Liver (tissue), 9 donors: Measurements from ENCODE around the gene PTRHD1. TPM values are rescaled to one million over a fixed set of nuclear protein-coding genes. Genes with fewer than 3 reads are reported as not detected.

Experiments
- DNase-seq: peaks from one replicate; pipeline ENCODE4 v3.0.0-alpha.2; 2017; ENCODE audit warnings: low spot score
- H3K27ac ChIP-seq, 2 donors: one replicate each; pipeline ENCODE4 v1.7.0; 2013; ENCODE audit warnings: inconsistent platforms in 2 of 2, low read length in 2 of 2, control low read depth in 1 of 2, low read depth in 1 of 2, mild to moderate bottlenecking in 1 of 2
- H3K27me3 ChIP-seq, 4 donors: one replicate each; pipeline versions ENCODE4 v1.6.1 to v1.7.0; 2013; ENCODE audit warnings: low read length in 3 of 4, inconsistent platforms in 1 of 4, mild to moderate bottlenecking in 1 of 4, moderate library complexity in 1 of 4; ENCODE audit not compliant: control insufficient read depth in 4 of 4, insufficient read depth in 4 of 4
- H3K36me3 ChIP-seq, 4 donors: one replicate each; pipeline versions ENCODE4 v1.6.1 to v1.7.0; 2013; ENCODE audit warnings: low read length in 3 of 4, mild to moderate bottlenecking in 3 of 4, low read depth in 1 of 4, moderate library complexity in 1 of 4; ENCODE audit not compliant: control insufficient read depth in 4 of 4, insufficient read depth in 3 of 4
- H3K4me1 ChIP-seq, 4 donors: one replicate each; pipeline versions ENCODE4 v1.6.1 to v1.7.0; 2013; ENCODE audit warnings: low read length in 3 of 4, mild to moderate bottlenecking in 3 of 4, moderate library complexity in 1 of 4; ENCODE audit not compliant: control insufficient read depth in 4 of 4, insufficient read depth in 4 of 4
- H3K4me3 ChIP-seq, 3 donors: one replicate each; pipeline versions ENCODE4 v1.6.1 to v1.7.0; 2013; ENCODE audit warnings: low read length in 3 of 3, control low read depth in 1 of 3, low read depth in 1 of 3, mild to moderate bottlenecking in 1 of 3
- H3K9ac ChIP-seq, 2 donors: one replicate each; pipeline ENCODE4 v1.7.0; 2013; ENCODE audit warnings: low read length in 2 of 2, mild to moderate bottlenecking in 2 of 2, moderate library complexity in 2 of 2, control low read depth in 1 of 2, low read depth in 1 of 2
- H3K9me3 ChIP-seq, 4 donors: one replicate each; pipeline versions ENCODE4 v1.6.1 to v1.7.0; 2013; ENCODE audit warnings: low read length in 3 of 4; ENCODE audit not compliant: control insufficient read depth in 4 of 4
- CTCF ChIP-seq: fragments of 150-350 bp; IDR thresholded peaks from 2 replicates; pipeline ENCODE4 v1.5.1; 2017; ENCODE audit warnings: improper control_type of control experiment, low read depth, low read length; ENCODE audit not compliant: missing input control
- EGR1 ChIP-seq, 2 donors: IDR thresholded peaks; 2 replicates each; pipeline ENCODE4 v1.6.1; 2016 to 2018; ENCODE audit warnings: antibody characterized with exemption in 2 of 2, low read depth in 2 of 2
- FOXA1 ChIP-seq: IDR thresholded peaks from 2 replicates; pipeline ENCODE4 v1.6.1; 2016; ENCODE audit warnings: antibody characterized with exemption
- FOXA2 ChIP-seq: IDR thresholded peaks from 2 replicates; pipeline ENCODE4 v1.6.1; 2016; ENCODE audit warnings: antibody characterized with exemption
- GABPA ChIP-seq, 2 donors: IDR thresholded peaks in 1 of 2; conservative IDR thresholded peaks in 1 of 2; 2 replicates each; pipeline ENCODE4 v1.6.1; 2016; ENCODE audit warnings: antibody characterized with exemption in 2 of 2, mild to moderate bottlenecking in 1 of 2, moderate library complexity in 1 of 2
- HNF4A ChIP-seq, 2 donors: conservative IDR thresholded peaks; 2 replicates each; pipeline ENCODE4 v1.6.1; 2016; ENCODE audit warnings: antibody characterized with exemption in 2 of 2, mild to moderate bottlenecking in 2 of 2
- HNF4G ChIP-seq: IDR thresholded peaks from 2 replicates; pipeline ENCODE4 v1.6.1; 2016; ENCODE audit warnings: antibody characterized with exemption
- JUND ChIP-seq, 2 donors: IDR thresholded peaks; 2 replicates each; pipeline ENCODE4 v1.6.1; 2016; ENCODE audit warnings: antibody characterized with exemption in 2 of 2
- NR2F2 ChIP-seq: IDR thresholded peaks from 2 replicates; pipeline ENCODE4 v1.6.1; 2016; ENCODE audit warnings: antibody characterized with exemption
- RAD21 ChIP-seq, 2 donors: IDR thresholded peaks; 2 replicates each; pipeline ENCODE4 v1.6.1; 2016; ENCODE audit warnings: antibody characterized with exemption in 2 of 2, mild to moderate bottlenecking in 2 of 2
- REST ChIP-seq: IDR thresholded peaks from 2 replicates; pipeline ENCODE4 v1.6.1; 2016; ENCODE audit warnings: antibody characterized with exemption, mild to moderate bottlenecking
- RXRA ChIP-seq, 2 donors: IDR thresholded peaks; 2 replicates each; pipeline ENCODE4 v1.6.1; 2017 to 2018; ENCODE audit warnings: antibody characterized with exemption in 2 of 2, mild to moderate bottlenecking in 1 of 2
- SP1 ChIP-seq: IDR thresholded peaks from 2 replicates; pipeline ENCODE4 v1.6.1; 2018; ENCODE audit warnings: antibody characterized with exemption, mild to moderate bottlenecking
- TAF1 ChIP-seq: conservative IDR thresholded peaks from 2 replicates; pipeline ENCODE4 v1.6.1; 2016; ENCODE audit warnings: antibody characterized with exemption, mild to moderate bottlenecking
- YY1 ChIP-seq: IDR thresholded peaks from 2 replicates; pipeline ENCODE4 v1.6.1; 2016; ENCODE audit warnings: antibody characterized with exemption, mild to moderate bottlenecking
- ZBTB33 ChIP-seq: IDR thresholded peaks from 2 replicates; pipeline ENCODE4 v1.6.1; 2016; ENCODE audit warnings: antibody characterized with exemption
- WGBS: extraction: QIAGEN DNeasy Blood & Tissue Kit; methylation state at CpG from one replicate; pipeline ENCODE4 v1.1.7; 2013; 5-methylcytosine and 5-hydroxymethylcytosine counted together
- polyA plus RNA-seq, 2 donors: library from polyadenylated mRNA; stranded (reverse) in 1 of 2; unstranded in 1 of 2; fragments of 200-250 nt in 1 of 2; fragments of >200 nt in 1 of 2; fragmentation: Nextera tagmentation in 1 of 2; extraction: Ambion mirVana in 1 of 2; gene quantifications; one replicate each; pipeline versions ENCODE4 v1.2.1 to v1.2.3, GENCODE V29; 2013 to 2015
- total RNA-seq, 2 donors: library from RNA; depleted of rRNA; stranded (reverse); fragments of >200 nt; gene quantifications; one replicate each; pipeline ENCODE4 v1.2.3, GENCODE V29; 2014
- TF ChIP-seq, protein P1 (sequence below): IDR thresholded peaks from 2 replicates; pipeline ENCODE4 v1.6.1; 2016; ENCODE audit warnings: antibody characterized with exemption
- TF ChIP-seq, protein P2 (sequence below): IDR thresholded peaks from 2 replicates; pipeline ENCODE4 v1.6.1; 2016; ENCODE audit warnings: antibody characterized with exemption
- donor health status: healthy.
- donor health status: healthy.
- donor health status: healthy.
- donor health status: healthy.
- donor health status: healthy.

PTRHD1 gene, protein sequence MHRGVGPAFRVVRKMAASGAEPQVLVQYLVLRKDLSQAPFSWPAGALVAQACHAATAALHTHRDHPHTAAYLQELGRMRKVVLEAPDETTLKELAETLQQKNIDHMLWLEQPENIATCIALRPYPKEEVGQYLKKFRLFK
- total RNA-seq: 10 to 100 TPM in 1 of 2 donors, 1 to 10 TPM in 1; 9.9 to 29.7 TPM
- 10 to 100 TPM; 11.7 to 50.9 TPM for polyA plus RNA-seq

DNA sequence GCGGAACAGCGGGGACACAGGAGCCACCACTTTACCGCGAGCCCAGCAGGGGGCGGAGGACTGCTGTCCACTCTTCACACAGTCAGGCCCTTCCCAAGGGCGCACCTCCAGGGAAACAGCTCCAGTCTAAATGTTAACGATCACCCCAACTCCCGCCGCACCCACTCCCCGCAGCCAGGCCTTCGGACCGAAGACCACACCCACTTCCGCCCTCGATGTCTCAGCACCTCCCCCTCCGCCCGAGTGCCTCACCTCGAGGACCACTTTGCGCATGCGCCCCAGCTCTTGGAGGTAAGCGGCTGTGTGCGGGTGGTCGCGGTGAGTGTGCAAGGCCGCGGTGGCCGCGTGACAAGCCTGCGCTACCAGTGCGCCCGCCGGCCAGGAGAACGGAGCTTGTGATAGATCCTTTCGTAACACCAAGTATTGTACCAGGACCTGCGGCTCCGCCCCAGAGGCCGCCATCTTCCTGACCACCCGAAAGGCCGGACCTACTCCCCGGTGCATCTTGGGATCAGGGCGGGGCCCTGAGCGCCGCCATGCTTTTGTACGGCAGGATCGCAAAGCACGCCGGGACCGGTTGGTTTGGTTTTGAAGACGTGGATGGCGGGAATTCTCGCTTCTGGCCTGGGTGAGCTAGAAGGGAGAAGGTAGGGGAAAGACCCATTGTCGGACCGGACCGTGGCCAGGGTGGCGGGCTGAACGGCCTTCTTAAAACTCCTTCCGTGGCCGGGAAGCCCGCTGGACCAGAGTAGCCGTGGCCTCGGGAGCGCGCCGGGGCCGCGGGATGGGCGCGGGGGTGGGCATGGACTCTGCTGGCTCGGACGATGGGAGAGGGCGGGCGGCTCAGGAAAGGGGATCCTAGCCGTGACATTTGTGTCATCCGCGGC is at the start of gene PTRHD1, which contains the start of gene CENPO:
Gene PTRHD1 (minus strand): TSS at position 518 of the 887 bp plus-strand sequence. CDS start 14 bp downstream, at position 504.
Gene CENPO (plus strand): TSS at position 552 of the 887 bp plus-strand sequence. CDS start 495 bp downstream, outside the sequence.
- no peaks in the 10 kb centered on the region for H3K27me3 ChIP-seq
- TF ChIP-seq, protein P1, sequence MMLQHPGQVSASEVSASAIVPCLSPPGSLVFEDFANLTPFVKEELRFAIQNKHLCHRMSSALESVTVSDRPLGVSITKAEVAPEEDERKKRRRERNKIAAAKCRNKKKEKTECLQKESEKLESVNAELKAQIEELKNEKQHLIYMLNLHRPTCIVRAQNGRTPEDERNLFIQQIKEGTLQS: no peak
- TF ChIP-seq YY1: peak; percentile 100
- TF ChIP-seq, protein P2, sequence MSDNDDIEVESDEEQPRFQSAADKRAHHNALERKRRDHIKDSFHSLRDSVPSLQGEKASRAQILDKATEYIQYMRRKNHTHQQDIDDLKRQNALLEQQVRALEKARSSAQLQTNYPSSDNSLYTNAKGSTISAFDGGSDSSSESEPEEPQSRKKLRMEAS: peak; percentile 63
- peak; percentile 72 for TF ChIP-seq ZBTB33
- peak; percentile 75 for TF ChIP-seq SP1
- TF ChIP-seq NR2F2: peak; percentile 26
- peak in 1 of 2 donors; percentile 20 for TF ChIP-seq RXRA (IDR thresholded peaks at IDR 0.05)
- peak in 1 of 2 donors; percentile 80 for TF ChIP-seq GABPA (IDR thresholded peaks at IDR 0.05 in 1 of 2, conservative IDR thresholded peaks at IDR 0.05 in 1 of 2)
- peak; percentile 71 to 80 for TF ChIP-seq RAD21 (IDR thresholded peaks at IDR 0.05)
- TF ChIP-seq EGR1 (IDR thresholded peaks at IDR 0.05; ENCODE audit: low read depth in 2 of 2): no peak
- TF ChIP-seq FOXA2: no peak
- TF ChIP-seq JUND (IDR thresholded peaks at IDR 0.05): peak; percentile 20 to 49
- TF ChIP-seq HNF4G: no peak
- TF ChIP-seq TAF1: peak; percentile 64
- TF ChIP-seq HNF4A (conservative IDR thresholded peaks at IDR 0.05): peak; percentile 33 to 60
- peak; percentile 80 for TF ChIP-seq CTCF
- TF ChIP-seq REST: peak; percentile 63
- no peak for TF ChIP-seq FOXA1
- H3K36me3 ChIP-seq: peaks cover 0 to 5% (median 2%) of the 10 kb centered on the region in 4 donors
- H3K4me1 ChIP-seq: peaks cover 0 to 15% (median 13%) of the 10 kb centered on the region in 4 donors
- H3K9me3 ChIP-seq: no peaks in the 10 kb centered on the region
- under 1% methylated on average over 74 of the region's 74 CpGs for WGBS
- H3K4me3 ChIP-seq: peak within 1 kb of the TSS; percentile 74 to 82 (median 78)
- peak; percentile 95 for DNase-seq
- H3K9ac ChIP-seq: peak within 1 kb of the TSS; percentile 76 to 84
- peak within 1 kb of the TSS; percentile 99 for H3K27ac ChIP-seq
